T-helper 2 cell treated with Interferon-gamma antibody and Interleukin-4, amounts not matched to agents 5 μg/mL and 100 μg/mL, for 36 hours (primary cell): ENCODE measurements around the gene SYNGR3.
A peak's percentile ranks its signal among the peaks of the same experiment; 100 is the strongest.

ENCODE experiments used
- DNase-seq: peaks from one replicate; pipeline ENCODE4 v3.0.0; 2021; ENCODE audit warnings: low spot score
- H3K27ac Mint-ChIP-seq: one replicate; pipeline ENCODE4 v1.8.0; 2021; ENCODE audit warnings: mild to moderate bottlenecking, mixed read lengths
- H3K27me3 Mint-ChIP-seq: one replicate; pipeline ENCODE4 v1.8.0; 2021; ENCODE audit warnings: low read depth, mixed read lengths
- H3K36me3 Mint-ChIP-seq: one replicate; pipeline ENCODE4 v1.8.0; 2021; ENCODE audit warnings: low read depth, mixed read lengths
- H3K4me1 Mint-ChIP-seq: one replicate; pipeline ENCODE4 v1.8.0; 2021; ENCODE audit warnings: low read depth, mixed read lengths
- H3K4me3 Mint-ChIP-seq: one replicate; pipeline ENCODE4 v1.8.0; 2022; ENCODE audit warnings: mild to moderate bottlenecking, moderate library complexity, mixed read lengths
- H3K9me3 Mint-ChIP-seq: one replicate; pipeline ENCODE4 v1.8.0; 2021; ENCODE audit warnings: mixed read lengths

SYNGR3 gene

GRCh38 chr16:1964506-1965395 lies 25.0 kb upstream of the SYNGR3 start, which contains the start of gene RPS2:
Gene RPS2, minus strand, starts transcription at chr16:1964826. Its CDS starts 201 bp downstream, at chr16:1964625.
- Mint-ChIP-seq H3K36me3 (peaks cover 39% of the 10 kb centered on the region), H3K4me1 (peaks cover 29% of the 10 kb centered on the region), H3K9me3 (no peaks in the 10 kb centered on the region), H3K27ac (peak within 1 kb of the TSS; percentile 97), H3K27me3 (no peaks in the 10 kb centered on the region), H3K4me3 (peak within 1 kb of the TSS; percentile 97)
- peak; percentile 100 for DNase-seq

- no peaks in the 10 kb centered on the region for H3K9me3 Mint-ChIP-seq
- H3K27me3 Mint-ChIP-seq, result no peaks in the 10 kb centered on the region
- peak overlapping the region; percentile 97 for H3K4me3 Mint-ChIP-seq
- peaks cover 37% of the 10 kb centered on the region for H3K36me3 Mint-ChIP-seq
- H3K27ac Mint-ChIP-seq, result peak overlapping the region; percentile 97
- DNase-seq, result no peak
- H3K4me1 Mint-ChIP-seq, result peaks cover 23% of the 10 kb centered on the region
These were observed 24.3 kb upstream of the SYNGR3 start for GRCh38 chr16:1965396-1966001.

GRCh38 chr16:1966460-1966859 lies 23.3 kb upstream of the SYNGR3 start, which contains the start of gene RNF151:
Gene RNF151, plus strand, starts transcription at chr16:1966856. Its CDS starts 26 bp downstream, at chr16:1966882.
- DNase-seq, result no peak
- peak within 1 kb of the TSS; percentile 97 for H3K27ac Mint-ChIP-seq
- H3K9me3 Mint-ChIP-seq, result no peaks in the 10 kb centered on the region
- H3K27me3 Mint-ChIP-seq, result no peaks in the 10 kb centered on the region
- peak within 1 kb of the TSS; percentile 97 for H3K4me3 Mint-ChIP-seq
- peaks cover 30% of the 10 kb centered on the region for H3K36me3 Mint-ChIP-seq
- peaks cover 18% of the 10 kb centered on the region for H3K4me1 Mint-ChIP-seq

- H3K36me3 Mint-ChIP-seq, result peaks cover 13% of the 10 kb centered on the region
- no peak overlapping the region for H3K27ac Mint-ChIP-seq
- no peak for DNase-seq
- H3K4me3 Mint-ChIP-seq, result no peak overlapping the region
- H3K4me1 Mint-ChIP-seq, result peaks cover 23% of the 10 kb centered on the region
- no peaks in the 10 kb centered on the region for H3K27me3 Mint-ChIP-seq
- no peaks in the 10 kb centered on the region for H3K9me3 Mint-ChIP-seq
These were observed 21.4 kb upstream of the SYNGR3 start for GRCh38 chr16:1968146-1968953.

GRCh38 chr16:1971796-1972489 lies 17.8 kb upstream of the SYNGR3 start, which contains the start of gene TBL3:
Gene TBL3, plus strand, starts transcription at chr16:1972053. Its CDS starts 112 bp downstream, at chr16:1972165.
- Mint-ChIP-seq H3K4me3 (peak within 1 kb of the TSS; percentile 97), H3K4me1 (peaks cover 14% of the 10 kb centered on the region), H3K36me3 (peaks cover 6% of the 10 kb centered on the region), H3K27me3 (no peaks in the 10 kb centered on the region), H3K27ac (peak within 1 kb of the TSS; percentile 98), H3K9me3 (no peaks in the 10 kb centered on the region)
- DNase-seq, result peak; percentile 98

GRCh38 chr16:1972490-1972877 lies 17.3 kb upstream of the SYNGR3 start:
- Mint-ChIP-seq H3K9me3 (no peaks in the 10 kb centered on the region), H3K27ac (peak overlapping the region; percentile 98), H3K27me3 (no peaks in the 10 kb centered on the region), H3K4me1 (peaks cover 14% of the 10 kb centered on the region), H3K4me3 (peak overlapping the region; percentile 97), H3K36me3 (peaks cover 7% of the 10 kb centered on the region)
- no peak for DNase-seq

- DNase-seq, result no peak
- Mint-ChIP-seq H3K9me3 (no peaks in the 10 kb centered on the region), H3K27me3 (no peaks in the 10 kb centered on the region), H3K36me3 (peaks cover 9% of the 10 kb centered on the region), H3K27ac (no peak overlapping the region), H3K4me1 (peaks cover 14% of the 10 kb centered on the region), H3K4me3 (peak overlapping the region; percentile 34)
These were observed 16.2 kb upstream of the SYNGR3 start for GRCh38 chr16:1973461-1974156.

GRCh38 chr16:1974157-1975070 lies 15.4 kb upstream of the SYNGR3 start:
- no peak for DNase-seq
- H3K4me1 Mint-ChIP-seq, result peaks cover 14% of the 10 kb centered on the region
- no peaks in the 10 kb centered on the region for H3K9me3 Mint-ChIP-seq
- peaks cover 9% of the 10 kb centered on the region for H3K36me3 Mint-ChIP-seq
- H3K27ac Mint-ChIP-seq, result no peak overlapping the region
- H3K27me3 Mint-ChIP-seq, result no peaks in the 10 kb centered on the region
- no peak overlapping the region for H3K4me3 Mint-ChIP-seq

GRCh38 chr16:1975432-1976215 lies 14.1 kb upstream of the SYNGR3 start:
- no peaks in the 10 kb centered on the region for H3K9me3 Mint-ChIP-seq

GRCh38 chr16:1976216-1976520 lies 13.6 kb upstream of the SYNGR3 start:
- peaks cover 9% of the 10 kb centered on the region for H3K36me3 Mint-ChIP-seq
- H3K4me1 Mint-ChIP-seq, result peaks cover 11% of the 10 kb centered on the region
- H3K9me3 Mint-ChIP-seq, result no peaks in the 10 kb centered on the region
- peaks cover 10% of the 10 kb centered on the region for H3K27me3 Mint-ChIP-seq
- H3K4me3 Mint-ChIP-seq, result no peak overlapping the region
- DNase-seq, result no peak
- H3K27ac Mint-ChIP-seq, result no peak overlapping the region

More at GRCh38 chr16:1975432-1976215, 14.1 kb upstream of the SYNGR3 start:
- H3K4me3 Mint-ChIP-seq, result no peak overlapping the region
- no peak overlapping the region for H3K27ac Mint-ChIP-seq
- peaks cover 9% of the 10 kb centered on the region for H3K36me3 Mint-ChIP-seq
- peaks cover 14% of the 10 kb centered on the region for H3K4me1 Mint-ChIP-seq
- no peak for DNase-seq
- peaks cover 5% of the 10 kb centered on the region for H3K27me3 Mint-ChIP-seq

GRCh38 chr16:1976951-1977874 lies 12.6 kb upstream of the SYNGR3 start:
- no peak overlapping the region for H3K27ac Mint-ChIP-seq
- H3K27me3 Mint-ChIP-seq, result peaks cover 19% of the 10 kb centered on the region
- peaks cover 6% of the 10 kb centered on the region for H3K36me3 Mint-ChIP-seq
- H3K9me3 Mint-ChIP-seq, result no peaks in the 10 kb centered on the region
- no peak overlapping the region for H3K4me3 Mint-ChIP-seq
- peaks cover 8% of the 10 kb centered on the region for H3K4me1 Mint-ChIP-seq
- DNase-seq, result no peak
